ENCODE measurements around the gene PECR. TPM values are rescaled to one million over a fixed set of nuclear protein-coding genes. Genes with fewer than 3 reads are reported as not detected.

PECR gene
- total and polyA plus RNA-seq, 2 experiments from 2014 or later, result 5.4 to 8.2 TPM

DNA sequence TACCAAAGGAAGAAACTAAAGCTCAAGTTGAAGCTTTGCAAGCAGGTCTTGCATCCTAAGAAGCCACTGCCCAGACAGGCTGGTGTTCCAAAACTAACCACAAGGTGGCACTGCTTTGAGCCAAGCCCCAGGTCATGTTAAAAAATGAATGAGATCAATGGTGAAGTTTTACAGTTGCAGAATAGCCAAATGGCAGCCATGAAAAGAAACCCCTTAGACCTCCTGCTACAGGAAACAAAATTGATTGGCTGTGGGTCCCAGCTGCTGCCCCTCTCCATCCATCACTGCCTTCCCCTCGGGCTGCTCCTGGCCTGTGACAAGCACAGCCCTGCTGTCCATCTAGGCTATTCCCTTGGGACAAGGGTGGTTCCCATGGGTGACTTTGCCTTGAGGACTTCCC lies 47.5 kb downstream of the PECR start:
- in situ Hi-C loops (cut with MboI), result no loop called here
- Histone ChIP-seq H3K9me2 (ENCODE audit: insufficient read depth) (no peaks in the 10 kb centered on the region), H3K4me3 (no peak overlapping the region), H3F3A (ENCODE audit: insufficient read depth) (peaks cover 22% of the 10 kb centered on the region), H3K9me3 (ENCODE audit: low read depth) (no peaks in the 10 kb centered on the region), H3K27me3 (replicated peaks; ENCODE audit: insufficient read depth) (no peaks in the 10 kb centered on the region), H3K9ac (no peak overlapping the region), H3K27ac (no peak overlapping the region), H3K4me2 (ENCODE audit: unreplicated experiment) (no peak overlapping the region), H3K36me3 (ENCODE audit: low read depth) (no peaks in the 10 kb centered on the region), H2AFZ (no peak overlapping the region), H4K20me1 (ENCODE audit: insufficient read depth) (no peaks in the 10 kb centered on the region), H3K4me1 (ENCODE audit: insufficient read depth) (peaks cover 22% of the 10 kb centered on the region), H3K79me2 (ENCODE audit: insufficient read depth) (no peaks in the 10 kb centered on the region)
- DNase-seq, result peak; percentile 65
- WGBS, 2 experiments (ENCODE audit: low coverage in 1 of 2, low lambda C conversion rate in 2 of 2, missing lambda C conversion rate in 2 of 2), result 83 to 86% methylated on average over 1 of the region's 1 CpG
- TF ChIP-seq EZH2 (IDR thresholded peaks at IDR 0.05; ENCODE audit: insufficient read depth, poor library complexity, severe bottlenecking) (no peak), EZH2phosphoT487 (IDR thresholded peaks at IDR 0.05; ENCODE audit: insufficient read depth, low read depth) (no peak)

DNA sequence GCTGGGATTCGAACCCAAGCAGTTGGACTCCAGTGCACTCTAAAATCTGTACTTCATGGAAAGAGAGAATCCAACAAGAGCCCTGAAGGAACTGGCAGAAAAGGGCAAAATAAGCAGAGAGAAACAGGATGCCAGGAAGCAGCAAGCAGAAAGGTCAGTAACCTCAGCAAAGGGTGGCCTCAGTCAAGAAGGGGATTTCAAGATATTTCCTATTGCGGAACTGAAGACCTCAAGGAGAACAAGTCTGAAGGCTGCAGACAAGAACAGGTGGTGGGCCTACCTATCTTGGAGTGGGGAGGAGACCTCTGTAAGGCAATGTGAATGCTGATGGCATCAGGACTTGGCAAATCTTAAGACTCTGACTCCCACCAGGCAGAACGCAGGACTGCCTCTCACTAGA lies 48.2 kb downstream of the PECR start:
- Histone ChIP-seq H3K4me1 (ENCODE audit: insufficient read depth) (peaks cover 22% of the 10 kb centered on the region), H3K4me3 (no peak overlapping the region), H3K9me2 (ENCODE audit: insufficient read depth) (no peaks in the 10 kb centered on the region), H3F3A (ENCODE audit: insufficient read depth) (peaks cover 22% of the 10 kb centered on the region), H3K27me3 (replicated peaks; ENCODE audit: insufficient read depth) (no peaks in the 10 kb centered on the region), H3K27ac (no peak overlapping the region), H3K79me2 (ENCODE audit: insufficient read depth) (no peaks in the 10 kb centered on the region), H2AFZ (no peak overlapping the region), H4K20me1 (ENCODE audit: insufficient read depth) (no peaks in the 10 kb centered on the region), H3K9ac (no peak overlapping the region), H3K36me3 (ENCODE audit: low read depth) (no peaks in the 10 kb centered on the region), H3K9me3 (ENCODE audit: low read depth) (no peaks in the 10 kb centered on the region), H3K4me2 (ENCODE audit: unreplicated experiment) (no peak overlapping the region)
- no peak for DNase-seq
- TF ChIP-seq EZH2 (IDR thresholded peaks at IDR 0.05; ENCODE audit: insufficient read depth, poor library complexity, severe bottlenecking), result no peak
- no peak for TF ChIP-seq EZH2phosphoT487 (IDR thresholded peaks at IDR 0.05; ENCODE audit: insufficient read depth, low read depth)
- 95 to 96% methylated on average over 3 of the region's 3 CpGs for WGBS, 2 experiments (ENCODE audit: low coverage in 1 of 2, low lambda C conversion rate in 2 of 2, missing lambda C conversion rate in 2 of 2)
- in situ Hi-C loops (cut with MboI), result no loop called here

DNA sequence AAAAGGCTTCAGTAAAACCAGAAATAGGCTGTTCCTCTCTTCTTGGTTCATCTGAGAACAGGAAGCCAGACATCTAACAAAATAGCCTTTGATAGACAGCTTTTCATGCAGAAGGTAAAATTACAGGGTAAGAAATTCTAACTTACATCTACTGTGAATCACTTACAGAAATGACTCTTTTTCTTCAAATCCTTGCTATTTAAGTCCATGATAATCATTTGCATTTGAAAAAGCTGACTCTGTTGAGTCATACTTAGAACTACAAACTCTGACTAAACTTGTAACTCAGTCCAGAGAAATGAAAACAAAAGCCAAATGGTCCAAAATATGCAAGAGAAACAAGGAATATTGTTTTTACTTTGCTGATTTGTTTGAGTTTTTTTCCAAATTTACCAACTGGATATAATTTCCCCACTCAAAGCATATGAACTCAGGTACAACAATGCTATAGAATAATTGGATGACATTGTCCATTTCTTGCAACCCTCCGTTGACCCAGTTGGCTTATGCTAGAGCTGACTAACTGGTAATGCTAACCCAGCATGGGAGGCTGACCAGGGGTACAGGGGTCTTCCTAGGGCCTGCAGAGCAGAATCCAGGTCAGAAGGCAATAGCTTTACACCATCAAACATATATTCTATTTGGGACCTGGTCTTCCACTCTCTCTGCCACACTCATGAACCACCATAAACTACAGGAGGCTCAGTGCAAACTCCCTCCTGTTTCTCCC lies 49.5 kb downstream of the PECR start:
- Histone ChIP-seq H3K4me3 (peak overlapping the region; percentile 34), H2AFZ (no peak overlapping the region), H3K79me2 (ENCODE audit: insufficient read depth) (no peaks in the 10 kb centered on the region), H4K20me1 (ENCODE audit: insufficient read depth) (no peaks in the 10 kb centered on the region), H3K9me2 (ENCODE audit: insufficient read depth) (no peaks in the 10 kb centered on the region), H3F3A (ENCODE audit: insufficient read depth) (peaks cover 22% of the 10 kb centered on the region), H3K36me3 (ENCODE audit: low read depth) (no peaks in the 10 kb centered on the region), H3K27ac (peak overlapping the region; percentile 42), H3K4me2 (ENCODE audit: unreplicated experiment) (peak overlapping the region; percentile 61), H3K9me3 (ENCODE audit: low read depth) (no peaks in the 10 kb centered on the region), H3K27me3 (replicated peaks; ENCODE audit: insufficient read depth) (no peaks in the 10 kb centered on the region), H3K9ac (no peak overlapping the region), H3K4me1 (ENCODE audit: insufficient read depth) (peaks cover 22% of the 10 kb centered on the region)
- in situ Hi-C loops (cut with MboI), result no loop called here
- DNase-seq, result peak; percentile 88
- TF ChIP-seq EZH2phosphoT487 (IDR thresholded peaks at IDR 0.05; ENCODE audit: insufficient read depth, low read depth), result no peak
- no peak for TF ChIP-seq EZH2 (IDR thresholded peaks at IDR 0.05; ENCODE audit: insufficient read depth, poor library complexity, severe bottlenecking)
- 4 to 5% methylated on average over 1 of the region's 1 CpG for WGBS, 2 experiments (ENCODE audit: low coverage in 1 of 2, low lambda C conversion rate in 2 of 2, missing lambda C conversion rate in 2 of 2)

DNA sequence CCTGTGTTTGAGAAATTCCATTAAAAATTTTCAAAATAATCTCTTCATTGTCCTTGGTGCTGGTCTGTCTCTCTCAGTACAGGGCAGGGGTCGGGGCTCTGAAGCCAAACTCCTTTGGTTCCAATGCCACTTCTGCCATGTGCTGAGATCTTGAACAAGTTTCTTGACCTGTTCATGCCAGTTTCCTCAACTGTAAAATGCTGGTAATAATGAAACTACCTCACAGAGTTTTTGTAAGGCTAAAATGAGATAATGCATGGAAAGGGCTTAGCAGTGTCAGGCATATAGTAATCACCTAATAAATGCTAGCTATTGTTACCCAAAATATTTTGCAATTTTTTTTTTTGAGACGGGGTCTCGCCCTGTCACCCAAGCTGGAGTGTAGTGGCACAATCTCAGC lies 51.4 kb downstream of the PECR start:
- Histone ChIP-seq H3K27me3 (replicated peaks; ENCODE audit: insufficient read depth) (no peaks in the 10 kb centered on the region), H3F3A (ENCODE audit: insufficient read depth) (peaks cover 22% of the 10 kb centered on the region), H2AFZ (no peak overlapping the region), H3K79me2 (ENCODE audit: insufficient read depth) (no peaks in the 10 kb centered on the region), H3K9me3 (ENCODE audit: low read depth) (no peaks in the 10 kb centered on the region), H3K9ac (no peak overlapping the region), H3K27ac (no peak overlapping the region), H3K4me1 (ENCODE audit: insufficient read depth) (peaks cover 22% of the 10 kb centered on the region), H3K4me2 (ENCODE audit: unreplicated experiment) (no peak overlapping the region), H3K4me3 (no peak overlapping the region), H3K9me2 (ENCODE audit: insufficient read depth) (no peaks in the 10 kb centered on the region), H3K36me3 (ENCODE audit: low read depth) (no peaks in the 10 kb centered on the region), H4K20me1 (ENCODE audit: insufficient read depth) (no peaks in the 10 kb centered on the region)
- no peak for DNase-seq
- in situ Hi-C loops (cut with MboI), result no loop called here
- 99 to 100% methylated on average over 3 of the region's 3 CpGs for whole genome bisulfite sequencing, 2 experiments (ENCODE audit: low coverage in 1 of 2, low lambda C conversion rate in 2 of 2, missing lambda C conversion rate in 2 of 2)
- TF ChIP-seq EZH2 (IDR thresholded peaks at IDR 0.05; ENCODE audit: insufficient read depth, poor library complexity, severe bottlenecking) (no peak), EZH2phosphoT487 (IDR thresholded peaks at IDR 0.05; ENCODE audit: insufficient read depth, low read depth) (no peak)
